ENCODE measurements around the gene CDH4.

DNA sequence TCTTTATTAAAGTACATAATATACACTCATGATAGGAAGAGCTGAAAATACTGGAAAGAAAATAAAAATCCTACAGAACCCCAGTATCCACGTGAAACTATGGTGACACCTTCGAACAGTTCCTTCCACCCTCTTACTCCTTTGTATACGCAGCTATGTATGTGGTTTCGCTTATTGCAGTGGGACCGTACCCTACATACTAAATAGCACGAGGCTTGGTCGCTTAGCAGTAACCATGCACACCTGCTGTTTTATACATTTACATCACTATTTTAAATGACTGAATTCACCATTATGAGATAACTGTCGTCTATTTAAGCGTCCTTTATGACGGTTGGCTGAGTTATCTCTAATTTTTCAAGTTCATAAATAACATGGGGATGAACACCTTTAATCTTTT lies 400.1 kb downstream of the CDH4 start:
- TF ChIP-seq, protein P1, sequence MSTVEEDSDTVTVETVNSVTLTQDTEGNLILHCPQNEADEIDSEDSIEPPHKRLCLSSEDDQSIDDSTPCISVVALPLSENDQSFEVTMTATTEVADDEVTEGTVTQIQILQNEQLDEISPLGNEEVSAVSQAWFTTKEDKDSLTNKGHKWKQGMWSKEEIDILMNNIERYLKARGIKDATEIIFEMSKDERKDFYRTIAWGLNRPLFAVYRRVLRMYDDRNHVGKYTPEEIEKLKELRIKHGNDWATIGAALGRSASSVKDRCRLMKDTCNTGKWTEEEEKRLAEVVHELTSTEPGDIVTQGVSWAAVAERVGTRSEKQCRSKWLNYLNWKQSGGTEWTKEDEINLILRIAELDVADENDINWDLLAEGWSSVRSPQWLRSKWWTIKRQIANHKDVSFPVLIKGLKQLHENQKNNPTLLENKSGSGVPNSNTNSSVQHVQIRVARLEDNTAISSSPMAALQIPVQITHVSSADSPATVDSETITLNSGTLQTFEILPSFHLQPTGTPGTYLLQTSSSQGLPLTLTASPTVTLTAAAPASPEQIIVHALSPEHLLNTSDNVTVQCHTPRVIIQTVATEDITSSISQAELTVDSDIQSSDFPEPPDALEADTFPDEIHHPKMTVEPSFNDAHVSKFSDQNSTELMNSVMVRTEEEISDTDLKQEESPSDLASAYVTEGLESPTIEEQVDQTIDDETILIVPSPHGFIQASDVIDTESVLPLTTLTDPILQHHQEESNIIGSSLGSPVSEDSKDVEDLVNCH (CRISPR knock-in tag; IDR thresholded peaks at IDR 0.05), result no peak
- TF ChIP-seq POLR2A (IDR thresholded peaks at IDR 0.05; ENCODE audit: insufficient read depth in 1 of 2, low read depth in 2 of 2, low read length in 2 of 2) (no peak), SATB2 (CRISPR knock-in tag; IDR thresholded peaks at IDR 0.05) (no peak), RFX5 (IDR thresholded peaks at IDR 0.05; ENCODE audit: low read depth, low read length) (no peak), NFIB (CRISPR knock-in tag; IDR thresholded peaks at IDR 0.05; ENCODE audit: borderline replicate concordance) (no peak), BRD4 (CRISPR knock-in tag; IDR thresholded peaks at IDR 0.05) (no peak)

All from HepG2 (cell line).